Fibroblast of lung (primary cell): Measurements from ENCODE around the gene PIAS1. TPM values are rescaled to one million over a fixed set of nuclear protein-coding genes. Genes with fewer than 3 reads are reported as not detected.

Experiments
- DNase-seq, 2 donors: peaks; one replicate each; pipeline versions ENCODE4 v3.0.0 to v3.0.0-alpha.2; 2010; ENCODE audit warnings: low read depth in 2 of 2
- H2AFZ ChIP-seq: 2 replicates; pipeline ENCODE4 v1.5.1; 2012; ENCODE audit warnings: low read length, control low read depth, inconsistent platforms
- H3K27ac ChIP-seq: 2 replicates; pipeline ENCODE4 v1.5.1; 2011; ENCODE audit warnings: low read length, control low read depth; ENCODE audit not compliant: insufficient read depth
- H3K27me3 ChIP-seq: 2 replicates; pipeline ENCODE4 v1.5.1; 2011; ENCODE audit warnings: mild to moderate bottlenecking, low read length; ENCODE audit not compliant: control insufficient read depth, insufficient read depth
- H3K36me3 ChIP-seq: 2 replicates; pipeline ENCODE4 v1.5.1; 2011; ENCODE audit warnings: low read length; ENCODE audit not compliant: control insufficient read depth, insufficient read depth
- H3K4me1 ChIP-seq: 2 replicates; pipeline ENCODE4 v1.5.1; 2011; ENCODE audit warnings: low read length; ENCODE audit not compliant: control insufficient read depth, insufficient read depth; ENCODE audit errors: extremely low read depth
- H3K4me2 ChIP-seq: 2 replicates; pipeline ENCODE4 v1.5.1; 2011; ENCODE audit warnings: low read length, control low read depth; ENCODE audit not compliant: insufficient read depth; ENCODE audit errors: extremely low read depth
- H3K4me3 ChIP-seq, 4 experiments: fragments of 200-600 bp in 1 of 4; sonication (generic) in 1 of 4; replicated peaks in 1 of 4; 2 replicates each; pipeline ENCODE4 v1.5.1; 2011 to 2016; ENCODE audit warnings: low read length in 4 of 4, low read depth in 3 of 4, mild to moderate bottlenecking in 3 of 4, control low read depth in 2 of 4, inconsistent platforms in 1 of 4, mixed read lengths in 1 of 4; ENCODE audit not compliant: insufficient read depth in 1 of 4; ENCODE audit errors: control extremely low read depth in 1 of 4
- H3K79me2 ChIP-seq: 2 replicates; pipeline ENCODE4 v1.5.1; 2012; ENCODE audit warnings: mild to moderate bottlenecking, low read length, inconsistent platforms; ENCODE audit not compliant: control insufficient read depth, insufficient read depth
- H3K9ac ChIP-seq: 2 replicates; pipeline ENCODE4 v1.5.1; 2011; ENCODE audit warnings: mild to moderate bottlenecking, low read length, control low read depth; ENCODE audit not compliant: insufficient read depth
- H3K9me3 ChIP-seq: 2 replicates; pipeline ENCODE4 v1.5.1; 2012; ENCODE audit warnings: low read depth, low read length; ENCODE audit not compliant: control insufficient read depth, insufficient read depth
- H4K20me1 ChIP-seq: 2 replicates; pipeline ENCODE4 v1.5.1; 2011; ENCODE audit warnings: low read length; ENCODE audit not compliant: control insufficient read depth, insufficient read depth; ENCODE audit errors: extremely low read depth
- CTCF ChIP-seq, 2 donors: IDR thresholded peaks in 1 of 2; conservative IDR thresholded peaks in 1 of 2; 1 replicate in 1 of 2; 2 replicates in 1 of 2; pipeline ENCODE4 v1.5.1; 2011 to 2012; ENCODE audit warnings: low read length in 2 of 2, control low read depth in 1 of 2, inconsistent platforms in 1 of 2, low read depth in 1 of 2, mild to moderate bottlenecking in 1 of 2
- EZH2 ChIP-seq: IDR thresholded peaks from 2 replicates; pipeline ENCODE4 v1.5.1; 2012; ENCODE audit warnings: low read length, control low read depth, mild to moderate bottlenecking; ENCODE audit errors: missing control alignments
- polyA plus RNA-seq, 2 donors: library from polyadenylated mRNA; depleted of rRNA in 1 of 2; stranded (reverse) in 1 of 2; unstranded in 1 of 2; fragments of >200 nt; gene quantifications; 2 replicates each; pipeline ENCODE4 v1.2.1, GENCODE V29; 2011 to 2012; ENCODE audit warnings: missing spikeins in 1 of 2
- total RNA-seq: library from RNA; depleted of rRNA; stranded (reverse); fragments of >200 nt; gene quantifications from 2 replicates; pipeline ENCODE4 v1.2.1, GENCODE V29; 2014

PIAS1 gene
- total and polyA plus RNA-seq, 2 donors (not counting 1 experiment from before 2014, with no cell fraction given): 17.0 to 35.1 TPM

GRCh38 chr15:68187559-68187958 is 133.4 kb downstream of the PIAS1 start:
- DNase-seq: peak; percentile 86 to 90
- H2AFZ ChIP-seq: peak overlapping the region; percentile 19
- H3K4me1 ChIP-seq: peaks cover 7% of the 10 kb centered on the region
- peak overlapping the region; percentile 75 for H3K4me2 ChIP-seq
- peak overlapping the region; percentile 56 for H3K27ac ChIP-seq
- TF ChIP-seq CTCF (conservative IDR thresholded peaks at IDR 0.05 in 1 of 2, IDR thresholded peaks at IDR 0.05 in 1 of 2; ENCODE audit: low read depth in 1 of 2, low read length in 2 of 2): no peak
- no peak for TF ChIP-seq EZH2
- H3K36me3 ChIP-seq: peaks cover 5% of the 10 kb centered on the region
- no peaks in the 10 kb centered on the region for H3K9me3 ChIP-seq
- H3K4me3 ChIP-seq: peak overlapping the region in 3 of 4 experiments; percentile 14 to 50 (median 24)
- no peaks in the 10 kb centered on the region for H4K20me1 ChIP-seq
- no peaks in the 10 kb centered on the region for H3K27me3 ChIP-seq
- H3K79me2 ChIP-seq: no peaks in the 10 kb centered on the region
- no peak overlapping the region for H3K9ac ChIP-seq

GRCh38 chr15:68188647-68189046 is 134.5 kb downstream of the PIAS1 start:
- H3K4me2 ChIP-seq: no peak overlapping the region
- TF ChIP-seq EZH2: no peak
- no peak for TF ChIP-seq CTCF (conservative IDR thresholded peaks at IDR 0.05 in 1 of 2, IDR thresholded peaks at IDR 0.05 in 1 of 2; ENCODE audit: low read depth in 1 of 2, low read length in 2 of 2)
- H3K9me3 ChIP-seq: no peaks in the 10 kb centered on the region
- H3K4me3 ChIP-seq: no peak overlapping the region
- no peaks in the 10 kb centered on the region for H4K20me1 ChIP-seq
- H2AFZ ChIP-seq: no peak overlapping the region
- H3K79me2 ChIP-seq: no peaks in the 10 kb centered on the region
- H3K4me1 ChIP-seq: peaks cover 7% of the 10 kb centered on the region
- peaks cover 6% of the 10 kb centered on the region for H3K36me3 ChIP-seq
- no peak for DNase-seq
- H3K9ac ChIP-seq: no peak overlapping the region
- no peak overlapping the region for H3K27ac ChIP-seq
- no peaks in the 10 kb centered on the region for H3K27me3 ChIP-seq

GRCh38 chr15:68190048-68190447 is 135.9 kb downstream of the PIAS1 start:
- H3K36me3 ChIP-seq: peaks cover 6% of the 10 kb centered on the region
- no peak for DNase-seq
- no peak overlapping the region for H3K9ac ChIP-seq
- no peaks in the 10 kb centered on the region for H3K9me3 ChIP-seq
- no peaks in the 10 kb centered on the region for H4K20me1 ChIP-seq
- H3K4me1 ChIP-seq: peaks cover 7% of the 10 kb centered on the region
- no peak overlapping the region for H3K4me2 ChIP-seq
- no peaks in the 10 kb centered on the region for H3K27me3 ChIP-seq
- no peak overlapping the region for H2AFZ ChIP-seq
- no peak overlapping the region for H3K27ac ChIP-seq
- H3K4me3 ChIP-seq: no peak overlapping the region
- no peak for TF ChIP-seq CTCF (conservative IDR thresholded peaks at IDR 0.05 in 1 of 2, IDR thresholded peaks at IDR 0.05 in 1 of 2; ENCODE audit: low read depth in 1 of 2, low read length in 2 of 2)
- TF ChIP-seq EZH2: no peak
- no peaks in the 10 kb centered on the region for H3K79me2 ChIP-seq
